Endothelial cell of umbilical vein (primary cell): ENCODE data around the gene APBB2. TPM values are rescaled to one million over a fixed set of nuclear protein-coding genes. Genes with fewer than 3 reads are reported as not detected.

Experiments
- BruUV-seq: library from RNA; stranded (reverse); fragments of 400-500 nt; replicated peaks from 2 replicates; lab custom pipeline; 2021; lab: Mats Ljungman, UMichigan
- CTCF ChIA-PET: fragments of 300-600, 350-600 bp; sonication (Branson Sonifier 250); formaldehyde crosslinking; loops from one replicate; lab custom pipeline; 2021; ENCODE audit warnings: antibody characterized with exemption, inconsistent platforms; lab: Charles Lee
- POLR2A ChIA-PET: fragments of 300-600, 350-600 bp; sonication (Branson Sonifier 250); formaldehyde crosslinking; loops from one replicate; lab custom pipeline; 2021; ENCODE audit warnings: antibody characterized with exemption, inconsistent platforms; lab: Charles Lee
- DNase-seq: peaks from one replicate; pipeline ENCODE4 v3.0.0-alpha.2; 2011; ENCODE audit warnings: low read depth, low spot score
- FAIRE-seq: peaks from 2 replicates; lab custom pipeline; 2011; peaks lifted over from hg19 to GRCh38; lab: Jason Lieb, UNC
- H2AFZ ChIP-seq: 2 replicates; pipeline ENCODE4 v1.6.0; 2012; ENCODE audit warnings: low read depth, low read length, control low read depth, inconsistent platforms
- H3K27ac ChIP-seq: 2 replicates; pipeline ENCODE4 v1.5.1; 2011; ENCODE audit warnings: low read depth, mild to moderate bottlenecking, control low read depth, low read length, moderate library complexity; ENCODE audit not compliant: insufficient read depth
- H3K27me3 ChIP-seq, 2 experiments: 2 replicates each; pipeline versions ENCODE4 v1.6.0 to v1.6.1; 2011; ENCODE audit warnings: low read length in 2 of 2, mixed read lengths in 1 of 2; ENCODE audit not compliant: control insufficient read depth in 2 of 2, insufficient read depth in 2 of 2
- H3K36me3 ChIP-seq, 2 experiments: 2 replicates in 1 of 2; 3 replicates in 1 of 2; pipeline ENCODE4 v1.5.1; 2011; ENCODE audit warnings: low read length in 2 of 2, mild to moderate bottlenecking in 1 of 2, moderate library complexity in 1 of 2; ENCODE audit not compliant: control insufficient read depth in 2 of 2, insufficient read depth in 2 of 2; ENCODE audit errors: extremely low read depth in 1 of 2
- H3K4me1 ChIP-seq: 3 replicates; pipeline ENCODE4 v1.5.1; 2011; ENCODE audit warnings: mild to moderate bottlenecking, low read length; ENCODE audit not compliant: control insufficient read depth, insufficient read depth; ENCODE audit errors: extremely low read depth
- H3K4me2 ChIP-seq: 2 replicates; pipeline ENCODE4 v1.6.1; 2011; ENCODE audit warnings: low read length, control low read depth, mixed read lengths; ENCODE audit not compliant: insufficient read depth
- H3K4me3 ChIP-seq, 3 experiments: fragments of 200-600 bp in 1 of 3; sonication (generic), shearing (Covaris generic) in 1 of 3; replicated peaks in 1 of 3; 2 replicates each; pipeline ENCODE4 v1.5.1; 2011 to 2016; ENCODE audit warnings: control low read depth in 3 of 3, low read length in 3 of 3, mild to moderate bottlenecking in 2 of 3, inconsistent platforms in 1 of 3, low read depth in 1 of 3, moderate library complexity in 1 of 3; ENCODE audit not compliant: insufficient read depth in 1 of 3
- H3K79me2 ChIP-seq: 2 replicates; pipeline ENCODE4 v1.6.0; 2012; ENCODE audit warnings: low read length, inconsistent platforms; ENCODE audit not compliant: control insufficient read depth, insufficient read depth
- H3K9ac ChIP-seq: replicated peaks from 2 replicates; pipeline ENCODE3; 2011; ENCODE audit warnings: low read length, control low read depth; ENCODE audit not compliant: insufficient read depth; ENCODE audit errors: extremely low read depth
- H3K9me1 ChIP-seq: replicated peaks from 3 replicates; pipeline ENCODE4 v1.6.0; 2011; ENCODE audit warnings: mild to moderate bottlenecking, low read length; ENCODE audit not compliant: control insufficient read depth, insufficient read depth; ENCODE audit errors: extremely low read depth
- H3K9me3 ChIP-seq: replicated peaks from 2 replicates; pipeline ENCODE4 v1.5.1; 2012; ENCODE audit warnings: low read length, inconsistent platforms; ENCODE audit not compliant: control insufficient read depth, insufficient read depth
- H4K20me1 ChIP-seq: replicated peaks from 2 replicates; pipeline ENCODE3; 2011; ENCODE audit warnings: mild to moderate bottlenecking, low read length; ENCODE audit not compliant: control insufficient read depth, insufficient read depth; ENCODE audit errors: extremely low read depth
- EZH2 ChIP-seq: IDR thresholded peaks from 2 replicates; pipeline ENCODE4 v1.6.1; 2012; ENCODE audit warnings: borderline replicate concordance, low read depth, mild to moderate bottlenecking, moderate library complexity, low read length, inconsistent platforms; ENCODE audit not compliant: severe bottlenecking
- GATA2 ChIP-seq: IDR thresholded peaks from 2 replicates; pipeline ENCODE4 v1.7.0; 2011; ENCODE audit warnings: low read depth, mild to moderate bottlenecking, moderate library complexity, mixed read lengths, low read length; ENCODE audit not compliant: insufficient read length, insufficient read depth
- POLR2A ChIP-seq: IDR thresholded peaks from 2 replicates; pipeline ENCODE4 v1.6.1; 2012; ENCODE audit warnings: low read depth, mild to moderate bottlenecking, control low read depth, low read length
- dilution Hi-C: fragments of 300-500 bp; cut with MboI; formaldehyde crosslinking; loops from one replicate; pipeline ENCODE4 v1.15.0; 2019; ENCODE audit warnings: low sequenced_read_pairs; ENCODE audit not compliant: extremely low pct_ligation_motif_present
- intact Hi-C: fragments of 100-400 bp; cut with micrococcal nuclease; formaldehyde crosslinking; loops from one replicate; pipeline ENCODE4 v1.10.0; 2022
- polyA plus RNA-seq, 4 experiments: library from polyadenylated mRNA; depleted of rRNA in 3 of 4; stranded (reverse) in 3 of 4; unstranded in 1 of 4; fragments of >200 nt; gene quantifications; 2 replicates each; pipeline versions ENCODE4 v1.2.1 to v1.2.3, GENCODE V29; 2011 to 2012; ENCODE audit warnings: missing spikeins in 1 of 4
- total RNA-seq: library from RNA; stranded (reverse); gene quantifications from 2 replicates; pipeline ENCODE4 v1.2.3, GENCODE V29; 2021
- TF ChIP-seq, protein P1 (sequence below), 2 donors: IDR thresholded peaks; 1 replicate in 1 of 2; 2 replicates in 1 of 2; pipeline ENCODE4 v1.5.1; 2011; ENCODE audit warnings: low read length in 2 of 2, mild to moderate bottlenecking in 2 of 2, moderate library complexity in 2 of 2, control low read depth in 1 of 2, inconsistent platforms in 1 of 2, low read depth in 1 of 2; ENCODE audit not compliant: insufficient read depth in 1 of 2; ENCODE audit errors: extremely low read depth in 1 of 2

The APBB2 gene
- total and polyA plus RNA-seq, 2 donors (not counting 3 experiments of a cell fraction or from before 2014, with no cell fraction given): 79.8 to 124 TPM

DNA sequence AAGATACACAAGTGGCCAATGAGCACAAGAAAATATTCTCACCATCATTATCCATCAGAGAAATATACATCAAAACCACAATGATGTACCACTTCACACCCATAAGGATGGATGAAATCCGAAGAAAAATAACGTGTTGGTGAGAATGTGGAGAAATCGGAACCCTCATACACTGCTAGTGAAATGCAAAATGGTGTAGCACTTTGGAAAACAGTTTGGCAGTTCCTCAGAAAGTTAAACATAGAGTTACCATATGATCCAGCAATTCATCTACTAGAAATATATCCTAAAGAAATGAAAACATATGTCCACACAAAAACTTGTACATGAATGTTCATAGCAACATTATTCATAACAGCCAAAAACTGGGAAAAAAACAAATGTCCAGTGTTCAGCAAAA, 18.5 kb upstream of the APBB2 start:
- Histone ChIP-seq H3K4me2 (no peak overlapping the region), H3K9me3 (no peaks in the 10 kb centered on the region), H3K79me2 (no peaks in the 10 kb centered on the region), H3K27ac (no peak overlapping the region), H3K9ac (no peak overlapping the region), H3K4me3 (no peak overlapping the region), H3K4me1 (no peaks in the 10 kb centered on the region), H4K20me1 (no peaks in the 10 kb centered on the region), H3K9me1 (no peaks in the 10 kb centered on the region), H3K36me3 (no peaks in the 10 kb centered on the region), H3K27me3 (peaks cover 0 to under 1% of the 10 kb centered on the region in 2 experiments), H2AFZ (no peak overlapping the region)
- DNase-seq (no peak), FAIRE-seq (no peak)
- ChIA-PET POLR2A (no interaction called here), CTCF (interaction anchor here (1.0 to 1.6 kb wide), 4 partner anchors 10 to 305 kb away, joined by 3 to 6 read pairs (median 4); partner anchors contain the start of gene APBB2)
- TF ChIP-seq GATA2 (no peak), EZH2 (no peak)
- TF ChIP-seq, protein P1, sequence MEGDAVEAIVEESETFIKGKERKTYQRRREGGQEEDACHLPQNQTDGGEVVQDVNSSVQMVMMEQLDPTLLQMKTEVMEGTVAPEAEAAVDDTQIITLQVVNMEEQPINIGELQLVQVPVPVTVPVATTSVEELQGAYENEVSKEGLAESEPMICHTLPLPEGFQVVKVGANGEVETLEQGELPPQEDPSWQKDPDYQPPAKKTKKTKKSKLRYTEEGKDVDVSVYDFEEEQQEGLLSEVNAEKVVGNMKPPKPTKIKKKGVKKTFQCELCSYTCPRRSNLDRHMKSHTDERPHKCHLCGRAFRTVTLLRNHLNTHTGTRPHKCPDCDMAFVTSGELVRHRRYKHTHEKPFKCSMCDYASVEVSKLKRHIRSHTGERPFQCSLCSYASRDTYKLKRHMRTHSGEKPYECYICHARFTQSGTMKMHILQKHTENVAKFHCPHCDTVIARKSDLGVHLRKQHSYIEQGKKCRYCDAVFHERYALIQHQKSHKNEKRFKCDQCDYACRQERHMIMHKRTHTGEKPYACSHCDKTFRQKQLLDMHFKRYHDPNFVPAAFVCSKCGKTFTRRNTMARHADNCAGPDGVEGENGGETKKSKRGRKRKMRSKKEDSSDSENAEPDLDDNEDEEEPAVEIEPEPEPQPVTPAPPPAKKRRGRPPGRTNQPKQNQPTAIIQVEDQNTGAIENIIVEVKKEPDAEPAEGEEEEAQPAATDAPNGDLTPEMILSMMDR (IDR thresholded peaks at IDR 0.05; ENCODE audit: extremely low read depth in 1 of 2, insufficient read depth in 1 of 2, low read depth in 1 of 2, low read length in 2 of 2): no peak
- BruUV-seq: no TSS peak
- dilution Hi-C loops: no loop called here
- intact Hi-C loops: no loop called here

DNA sequence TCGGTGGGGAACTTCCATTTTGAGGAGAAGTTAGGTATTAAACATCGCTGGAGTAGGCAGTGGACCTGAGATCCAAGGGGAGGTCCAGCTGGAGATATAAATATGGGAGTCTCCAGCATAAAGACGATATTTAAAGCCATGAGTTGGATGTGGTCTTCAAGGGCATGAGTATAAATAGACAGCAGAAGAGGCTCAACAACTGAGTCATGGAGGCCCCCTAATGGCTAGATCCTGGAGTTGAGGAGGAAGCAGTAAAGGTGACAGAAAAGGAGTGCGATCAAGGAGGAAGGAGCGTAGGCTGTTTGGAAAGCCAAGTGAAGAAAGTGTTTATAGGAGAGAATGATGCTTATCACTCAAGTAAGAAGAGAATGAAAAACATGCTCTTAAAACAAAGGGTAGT, 18.1 kb upstream of the APBB2 start:
- no peak overlapping the region for H3K4me2 ChIP-seq
- no peaks in the 10 kb centered on the region for H3K36me3 ChIP-seq
- H3K27me3 ChIP-seq: peaks cover 0 to 3% of the 10 kb centered on the region in 2 experiments
- no peaks in the 10 kb centered on the region for H3K4me1 ChIP-seq
- H3K9ac ChIP-seq: no peak overlapping the region
- no peak overlapping the region for H3K27ac ChIP-seq
- H4K20me1 ChIP-seq: no peaks in the 10 kb centered on the region
- H3K79me2 ChIP-seq: no peaks in the 10 kb centered on the region
- POLR2A ChIA-PET: no interaction called here
- dilution Hi-C loops (no loop called here), intact Hi-C loops (no loop called here)
- no peak overlapping the region for H3K4me3 ChIP-seq
- no peak overlapping the region for H2AFZ ChIP-seq
- no peaks in the 10 kb centered on the region for H3K9me1 ChIP-seq
- H3K9me3 ChIP-seq: no peaks in the 10 kb centered on the region
- peak; percentile 38 for FAIRE-seq
- peak; percentile 38 for DNase-seq
- CTCF ChIA-PET: interaction anchor here (0.9 to 1.6 kb wide), 3 partner anchors 9 to 305 kb away, joined by 3 to 4 read pairs (median 4); no protein-coding TSS in a partner anchor
- BruUV-seq: no TSS peak
- TF ChIP-seq, protein P1 (IDR thresholded peaks at IDR 0.05; ENCODE audit: extremely low read depth in 1 of 2, insufficient read depth in 1 of 2, low read depth in 1 of 2, low read length in 2 of 2): peak; percentile 5 to 7
- TF ChIP-seq POLR2A: no peak
